ENCODE results near the gene MEF2D. TPM values are rescaled to one million over a fixed set of nuclear protein-coding genes. Genes with fewer than 3 reads are reported as not detected.
A peak's percentile ranks its signal among the peaks of the same experiment; 100 is the strongest.

The MEF2D gene
- total RNA-seq, 1 donor from 2014 or later, result 10.6 TPM

- no peak overlapping the region for H3K4me3 ChIP-seq (ENCODE audit: low read depth, low read length)
- TF ChIP-seq CTCF (conservative IDR thresholded peaks at IDR 0.05; ENCODE audit: low read depth, low read length), result no peak
- no peak for DNase-seq (ENCODE audit: low read depth)
Observed at GRCh38 chr1:156439036-156439776, 61.4 kb downstream of the MEF2D start.

DNA sequence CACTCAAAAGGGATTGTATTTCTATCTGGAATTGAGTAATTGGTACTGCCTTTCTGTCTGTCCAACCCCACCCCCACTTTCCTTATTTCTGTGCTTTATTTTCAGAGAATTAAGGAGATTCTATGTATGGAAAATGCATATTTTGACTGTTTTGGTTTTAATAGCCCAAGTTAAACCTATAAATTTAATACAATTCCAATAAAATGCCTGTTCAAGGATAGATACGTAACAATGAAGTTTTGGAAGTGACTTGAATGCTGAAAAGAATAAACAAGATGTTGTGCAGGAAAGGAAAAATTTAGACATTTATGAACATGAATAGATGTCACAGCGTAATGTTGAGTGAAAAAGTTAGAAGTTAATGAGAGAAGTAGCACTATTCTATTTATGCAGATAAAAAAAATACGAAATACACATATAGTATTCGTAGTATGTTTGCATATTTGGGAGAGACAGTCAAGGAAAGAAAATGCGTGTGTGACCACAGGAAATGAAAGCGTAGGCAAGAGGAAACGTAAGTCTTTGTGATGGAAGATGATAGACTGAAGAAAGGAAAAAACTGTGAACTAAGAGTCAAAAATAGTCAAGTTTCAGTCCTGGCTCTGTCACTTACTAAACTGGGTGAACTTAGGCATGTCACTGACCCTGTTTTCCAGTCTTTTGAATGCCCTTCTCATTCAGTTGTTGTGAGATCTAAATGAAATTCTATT is 62.1 kb downstream of the MEF2D start:
- DNase-seq (ENCODE audit: low read depth), result no peak
- no peak overlapping the region for H3K4me3 ChIP-seq (ENCODE audit: low read depth, low read length)
- TF ChIP-seq CTCF (conservative IDR thresholded peaks at IDR 0.05; ENCODE audit: low read depth, low read length), result no peak

- no peak for DNase-seq (ENCODE audit: low read depth)
- no peak for TF ChIP-seq CTCF (conservative IDR thresholded peaks at IDR 0.05; ENCODE audit: low read depth, low read length)
- H3K4me3 ChIP-seq (ENCODE audit: low read depth, low read length), result no peak overlapping the region
Observed at GRCh38 chr1:156437037-156437867, 63.3 kb downstream of the MEF2D start.

DNA sequence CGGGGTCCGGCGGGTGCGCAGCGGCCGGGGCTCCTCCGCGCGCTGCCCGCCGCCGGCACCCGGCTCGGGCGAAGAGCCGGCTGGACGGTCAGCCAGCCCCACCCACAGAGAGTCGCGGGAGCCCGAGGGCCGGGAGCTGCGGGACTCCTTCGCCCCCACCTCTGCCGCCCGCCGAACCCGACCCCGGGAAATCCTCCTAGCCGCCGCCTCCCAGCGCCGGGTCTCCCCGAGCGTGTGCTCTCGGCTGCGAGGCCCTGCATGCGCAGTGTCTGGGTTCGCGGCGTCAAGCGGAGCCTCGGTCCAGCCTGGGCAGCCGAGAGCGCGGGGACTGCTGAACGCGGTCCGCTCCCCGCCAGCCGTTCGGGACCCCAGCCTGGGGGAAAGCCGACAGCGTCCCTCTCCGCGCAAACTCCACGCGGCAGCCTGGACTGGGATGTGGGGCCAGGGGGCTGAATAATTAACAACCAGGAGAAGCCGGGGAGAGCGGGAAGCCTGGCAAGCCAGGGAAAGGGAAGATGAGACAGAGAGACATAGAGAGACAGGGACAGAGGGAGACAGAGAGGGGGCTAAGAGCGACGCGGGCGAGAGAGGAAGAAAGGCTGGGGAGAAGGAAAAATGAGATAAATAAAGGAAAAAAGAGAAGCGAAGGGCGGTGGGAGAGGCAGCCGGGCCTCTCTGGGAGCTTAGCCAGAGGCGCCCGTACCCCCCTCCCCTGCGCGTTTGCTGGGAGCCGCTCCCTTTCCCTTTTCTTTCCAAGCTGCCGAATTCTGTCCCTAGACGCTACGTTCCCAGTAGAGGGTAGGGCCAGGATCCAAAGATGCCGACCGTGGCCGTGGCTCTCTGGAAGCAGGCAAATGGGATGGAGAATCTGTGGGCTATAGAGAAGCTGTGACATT is 64.2 kb downstream of the MEF2D start:
- DNase-seq (ENCODE audit: low read depth), result no peak
- no peak for TF ChIP-seq CTCF (conservative IDR thresholded peaks at IDR 0.05; ENCODE audit: low read depth, low read length)

DNA sequence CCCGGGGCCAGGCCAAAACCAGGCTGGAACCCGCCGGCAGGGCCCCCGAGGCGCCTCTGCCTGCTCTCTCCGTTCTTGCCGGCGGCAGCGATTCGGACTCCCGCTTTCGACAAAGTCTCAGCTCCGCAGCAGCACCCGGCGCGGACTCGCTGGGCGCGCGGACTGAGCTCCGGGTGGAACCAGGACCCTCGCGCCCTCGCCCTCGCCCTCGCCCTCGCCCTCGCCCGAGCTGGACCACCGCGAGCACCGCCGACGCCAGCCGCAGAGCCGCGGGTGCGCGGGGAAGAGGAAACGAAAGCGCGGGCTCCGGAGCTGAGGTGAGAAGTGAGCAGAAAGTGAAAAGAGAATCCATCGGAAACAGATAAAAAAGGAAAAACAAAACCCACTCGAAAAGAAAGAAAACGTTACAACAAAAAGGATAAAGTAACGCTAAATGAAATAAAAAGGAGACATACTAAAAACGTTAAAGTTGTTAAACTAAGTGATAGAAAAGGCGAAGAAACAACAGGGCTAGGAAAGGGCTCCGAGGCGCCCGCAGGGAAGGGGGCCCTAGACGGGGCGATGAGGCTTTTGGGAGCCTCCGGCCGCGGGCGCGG is 64.9 kb downstream of the MEF2D start:
- no peak for DNase-seq (ENCODE audit: low read depth)
- no peak for TF ChIP-seq CTCF (conservative IDR thresholded peaks at IDR 0.05; ENCODE audit: low read depth, low read length)
- H3K4me3 ChIP-seq (ENCODE audit: low read depth, low read length), result peak overlapping the region; percentile 16

More for the DNA sequence above, 64.2 kb downstream of the MEF2D start:
- H3K4me3 ChIP-seq (ENCODE audit: low read depth, low read length), result no peak overlapping the region
